KMS-11 (cell line): ENCODE measurements around the gene JMJD1C.

Experiments used
- H2AFZ ChIP-seq: fragments of 200-600 bp; sonication (generic); 2 replicates; pipeline ENCODE4 v1.6.1; 2016; ENCODE audit warnings: antibody characterized with exemption, mixed run types, low read depth
- H3K27ac ChIP-seq: fragments of 200-600 bp; sonication (generic); 2 replicates; pipeline ENCODE4 v1.6.1; 2016; ENCODE audit warnings: mild to moderate bottlenecking, mixed run types
- H3K27me3 ChIP-seq: fragments of 200-600 bp; sonication (generic); 2 replicates; pipeline ENCODE4 v1.6.1; 2017; ENCODE audit warnings: mild to moderate bottlenecking, low read depth, mixed run types, moderate library complexity; ENCODE audit not compliant: insufficient read depth
- H3K36me3 ChIP-seq: fragments of 200-600 bp; sonication (generic); 2 replicates; pipeline ENCODE4 v1.6.1; 2017; ENCODE audit warnings: mild to moderate bottlenecking, mixed run types; ENCODE audit not compliant: insufficient read depth
- H3K4me1 ChIP-seq: fragments of 200-600 bp; sonication (generic); 2 replicates; pipeline ENCODE4 v1.6.1; 2016; ENCODE audit warnings: mild to moderate bottlenecking, low read depth, mixed run types; ENCODE audit not compliant: poor library complexity, severe bottlenecking
- H3K4me2 ChIP-seq: fragments of 200-600 bp; sonication (generic); 2 replicates; pipeline ENCODE4 v1.7.0; 2016; ENCODE audit warnings: mild to moderate bottlenecking, mixed run types
- H3K4me3 ChIP-seq: fragments of 200-600 bp; sonication (generic); IDR thresholded peaks from 2 replicates; pipeline ENCODE4 v1.6.1; 2017; ENCODE audit warnings: low read depth, low read length, mixed read lengths; ENCODE audit not compliant: insufficient read depth
- H3K79me2 ChIP-seq: fragments of 200-600 bp; sonication (generic); 2 replicates; pipeline ENCODE4 v1.6.1; 2016; ENCODE audit warnings: low read depth, mixed run types; ENCODE audit not compliant: insufficient read depth
- H3K9ac ChIP-seq: fragments of 200-600 bp; sonication (generic); 2 replicates; pipeline ENCODE4 v1.6.1; 2016; ENCODE audit warnings: mild to moderate bottlenecking, mixed run types
- H4K20me1 ChIP-seq: fragments of 200-600 bp; sonication (generic); 2 replicates; pipeline ENCODE4 v1.6.1; 2016; ENCODE audit warnings: mild to moderate bottlenecking, mixed run types; ENCODE audit not compliant: insufficient read depth
- TF ChIP-seq, protein P1 (sequence below): fragments of 200-600 bp; sonication (generic); conservative IDR thresholded peaks from 2 replicates; pipeline ENCODE4 v1.6.1; 2017; ENCODE audit warnings: low read depth, mild to moderate bottlenecking, antibody characterized with exemption, low read length, moderate library complexity, mixed read lengths

Gene JMJD1C

DNA sequence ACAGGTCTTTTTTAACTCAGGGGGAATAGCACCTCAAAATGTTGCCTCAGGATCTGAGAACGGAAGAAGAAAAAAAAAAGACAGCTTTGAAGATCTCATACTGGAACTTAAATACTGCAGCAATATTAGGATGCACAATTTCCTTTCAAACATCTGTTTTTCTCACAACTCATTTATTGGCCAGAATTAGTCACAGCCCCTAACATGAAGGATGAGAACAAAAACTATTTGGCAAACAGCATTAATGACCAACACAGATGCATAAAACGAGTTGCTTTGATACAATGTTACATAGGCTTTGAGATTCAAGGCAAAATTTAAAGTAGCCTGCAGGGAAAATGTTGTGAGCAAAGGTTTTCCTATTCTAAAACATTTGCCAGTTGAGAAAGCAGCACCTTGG lies 36.5 kb downstream of the JMJD1C start:
- H3K4me2 ChIP-seq = no peak overlapping the region
- no peak overlapping the region for H3K9ac ChIP-seq
- no peak overlapping the region for H3K27ac ChIP-seq

GRCh38 chr10:63427013-63427412 lies 38.8 kb downstream of the JMJD1C start:
- Histone ChIP-seq H4K20me1 (no peaks in the 10 kb centered on the region; the same call in 1 of the 2 replicates), H2AFZ (no peak overlapping the region), H3K4me2 (no peak overlapping the region), H3K79me2 (peaks cover 16% of the 10 kb centered on the region; the same call in 1 of the 2 replicates), H3K27me3 (no peaks in the 10 kb centered on the region), H3K9ac (no peak overlapping the region), H3K4me1 (peaks cover 6% of the 10 kb centered on the region), H3K36me3 (no peaks in the 10 kb centered on the region), H3K27ac (no peak overlapping the region), H3K4me3 (no peak overlapping the region)
- TF ChIP-seq, protein P1, sequence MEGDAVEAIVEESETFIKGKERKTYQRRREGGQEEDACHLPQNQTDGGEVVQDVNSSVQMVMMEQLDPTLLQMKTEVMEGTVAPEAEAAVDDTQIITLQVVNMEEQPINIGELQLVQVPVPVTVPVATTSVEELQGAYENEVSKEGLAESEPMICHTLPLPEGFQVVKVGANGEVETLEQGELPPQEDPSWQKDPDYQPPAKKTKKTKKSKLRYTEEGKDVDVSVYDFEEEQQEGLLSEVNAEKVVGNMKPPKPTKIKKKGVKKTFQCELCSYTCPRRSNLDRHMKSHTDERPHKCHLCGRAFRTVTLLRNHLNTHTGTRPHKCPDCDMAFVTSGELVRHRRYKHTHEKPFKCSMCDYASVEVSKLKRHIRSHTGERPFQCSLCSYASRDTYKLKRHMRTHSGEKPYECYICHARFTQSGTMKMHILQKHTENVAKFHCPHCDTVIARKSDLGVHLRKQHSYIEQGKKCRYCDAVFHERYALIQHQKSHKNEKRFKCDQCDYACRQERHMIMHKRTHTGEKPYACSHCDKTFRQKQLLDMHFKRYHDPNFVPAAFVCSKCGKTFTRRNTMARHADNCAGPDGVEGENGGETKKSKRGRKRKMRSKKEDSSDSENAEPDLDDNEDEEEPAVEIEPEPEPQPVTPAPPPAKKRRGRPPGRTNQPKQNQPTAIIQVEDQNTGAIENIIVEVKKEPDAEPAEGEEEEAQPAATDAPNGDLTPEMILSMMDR = no peak

More for the DNA sequence above, 36.5 kb downstream of the JMJD1C start:
- H2AFZ ChIP-seq = no peak overlapping the region
- no peaks in the 10 kb centered on the region for H3K36me3 ChIP-seq
- H4K20me1 ChIP-seq = no peaks in the 10 kb centered on the region; the same call in 1 of the 2 replicates
- no peaks in the 10 kb centered on the region for H3K27me3 ChIP-seq
- TF ChIP-seq, protein P1 = no peak
- H3K4me1 ChIP-seq = no peaks in the 10 kb centered on the region
- no peak overlapping the region for H3K4me3 ChIP-seq
- H3K79me2 ChIP-seq = peaks cover 16% of the 10 kb centered on the region; the same call in 1 of the 2 replicates

DNA sequence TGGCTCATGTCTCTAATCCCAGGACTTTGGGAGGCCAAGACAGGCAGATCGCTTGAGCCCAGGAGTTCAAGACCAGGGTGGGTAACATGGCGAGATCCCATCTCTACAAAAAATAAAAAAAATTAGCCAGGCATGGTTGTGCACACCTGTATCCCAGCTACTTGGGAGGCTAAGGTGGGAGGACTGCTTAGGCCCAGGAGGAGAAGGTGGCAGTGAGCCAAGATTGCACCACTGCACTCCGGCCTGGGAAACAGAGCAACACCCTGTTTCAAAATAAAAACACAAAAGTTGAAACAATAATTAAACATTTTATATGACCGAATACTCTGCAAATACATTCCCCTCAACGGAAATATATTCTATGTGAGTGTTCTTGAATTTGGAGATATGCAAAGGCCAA lies 40.3 kb downstream of the JMJD1C start:
- Histone ChIP-seq H3K4me3 (no peak overlapping the region), H3K9ac (no peak overlapping the region), H3K4me1 (peaks cover 21% of the 10 kb centered on the region), H3K79me2 (peaks cover 16% of the 10 kb centered on the region; the same call in 1 of the 2 replicates), H3K27me3 (no peaks in the 10 kb centered on the region), H3K4me2 (no peak overlapping the region), H2AFZ (no peak overlapping the region), H3K27ac (no peak overlapping the region), H4K20me1 (no peaks in the 10 kb centered on the region; the same call in 1 of the 2 replicates), H3K36me3 (no peaks in the 10 kb centered on the region)
- TF ChIP-seq, protein P1 = no peak

DNA sequence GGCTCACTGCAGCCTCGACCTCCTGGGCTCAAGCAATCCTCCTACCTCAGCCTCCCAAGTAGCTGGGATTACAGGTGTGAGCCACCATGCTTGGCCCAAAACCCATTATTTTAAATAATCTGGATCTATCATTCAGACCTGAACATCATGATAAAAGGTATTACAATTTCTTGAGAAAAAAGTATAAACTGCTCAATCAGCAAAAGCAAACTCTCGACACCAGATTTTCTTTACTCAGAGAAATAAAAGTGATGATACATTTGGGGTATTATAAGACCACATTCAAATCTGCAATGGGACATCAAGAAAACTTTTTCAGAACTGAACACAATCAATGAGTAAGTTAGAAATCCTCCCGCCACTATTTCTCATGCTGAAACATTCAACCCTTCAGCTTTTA lies 41.2 kb downstream of the JMJD1C start:
- no peaks in the 10 kb centered on the region for H4K20me1 ChIP-seq
- no peaks in the 10 kb centered on the region for H3K36me3 ChIP-seq
- H3K4me2 ChIP-seq = no peak overlapping the region
- no peak overlapping the region for H3K27ac ChIP-seq
- H3K79me2 ChIP-seq = peaks cover 16% of the 10 kb centered on the region; the same call in 1 of the 2 replicates
- no peak overlapping the region for H3K4me3 ChIP-seq
- H3K4me1 ChIP-seq = peaks cover 21% of the 10 kb centered on the region
- TF ChIP-seq, protein P1 = no peak
- no peaks in the 10 kb centered on the region for H3K27me3 ChIP-seq
- H2AFZ ChIP-seq = no peak overlapping the region
- H3K9ac ChIP-seq = no peak overlapping the region
